GM12873 (cell line): ENCODE results near the gene AGRN.

Source experiments
- TF ChIP-seq, protein P1 (sequence below): IDR thresholded peaks from 2 replicates; pipeline ENCODE4 v1.5.1; 2012; ENCODE audit warnings: low read depth, mild to moderate bottlenecking, moderate library complexity, low read length, control low read depth; ENCODE audit not compliant: insufficient read depth; ENCODE audit errors: missing control alignments

The AGRN gene

DNA sequence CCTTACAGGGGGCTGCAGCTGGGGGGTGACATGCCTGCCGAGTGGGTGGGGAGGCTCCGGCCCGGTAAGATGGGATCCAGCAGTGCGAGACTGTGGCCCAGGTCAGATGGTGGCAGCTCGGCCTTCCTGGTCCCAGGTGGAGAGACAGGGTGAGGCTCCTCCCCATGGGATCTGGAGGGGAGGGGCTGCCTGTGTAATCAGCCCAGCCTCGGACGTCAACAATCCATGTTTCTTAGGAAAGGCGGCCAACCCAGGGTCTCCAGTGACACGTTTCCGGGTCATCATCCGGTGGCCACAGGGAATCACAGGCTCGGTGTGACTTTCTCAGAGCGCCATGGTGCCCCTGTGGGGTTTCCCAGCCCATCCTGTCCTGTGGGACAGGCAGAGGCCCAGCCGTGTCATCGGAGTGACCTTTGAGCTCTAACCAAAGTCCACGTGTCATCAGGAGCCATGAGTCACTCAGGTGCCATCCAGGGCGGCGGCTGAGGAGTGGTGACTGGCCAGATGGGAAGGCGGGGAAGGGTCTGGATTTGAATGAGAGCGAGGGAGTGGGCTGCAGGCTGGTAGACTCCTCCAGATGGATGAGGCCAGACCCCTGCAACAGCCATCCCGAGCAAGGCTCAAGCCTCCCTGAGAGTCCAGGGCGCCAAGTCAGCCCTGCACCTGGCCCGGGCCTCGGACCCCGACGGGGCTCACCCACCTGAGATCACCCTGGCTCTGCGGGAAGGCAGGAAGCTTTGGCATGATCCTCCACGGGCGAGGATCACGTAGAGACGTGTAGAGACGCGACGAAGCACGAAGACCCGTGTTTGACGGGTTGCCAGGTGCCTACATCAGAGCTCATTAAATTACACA, 13.4 kb upstream of the AGRN start:
- TF ChIP-seq, protein P1, sequence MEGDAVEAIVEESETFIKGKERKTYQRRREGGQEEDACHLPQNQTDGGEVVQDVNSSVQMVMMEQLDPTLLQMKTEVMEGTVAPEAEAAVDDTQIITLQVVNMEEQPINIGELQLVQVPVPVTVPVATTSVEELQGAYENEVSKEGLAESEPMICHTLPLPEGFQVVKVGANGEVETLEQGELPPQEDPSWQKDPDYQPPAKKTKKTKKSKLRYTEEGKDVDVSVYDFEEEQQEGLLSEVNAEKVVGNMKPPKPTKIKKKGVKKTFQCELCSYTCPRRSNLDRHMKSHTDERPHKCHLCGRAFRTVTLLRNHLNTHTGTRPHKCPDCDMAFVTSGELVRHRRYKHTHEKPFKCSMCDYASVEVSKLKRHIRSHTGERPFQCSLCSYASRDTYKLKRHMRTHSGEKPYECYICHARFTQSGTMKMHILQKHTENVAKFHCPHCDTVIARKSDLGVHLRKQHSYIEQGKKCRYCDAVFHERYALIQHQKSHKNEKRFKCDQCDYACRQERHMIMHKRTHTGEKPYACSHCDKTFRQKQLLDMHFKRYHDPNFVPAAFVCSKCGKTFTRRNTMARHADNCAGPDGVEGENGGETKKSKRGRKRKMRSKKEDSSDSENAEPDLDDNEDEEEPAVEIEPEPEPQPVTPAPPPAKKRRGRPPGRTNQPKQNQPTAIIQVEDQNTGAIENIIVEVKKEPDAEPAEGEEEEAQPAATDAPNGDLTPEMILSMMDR: no peak

DNA sequence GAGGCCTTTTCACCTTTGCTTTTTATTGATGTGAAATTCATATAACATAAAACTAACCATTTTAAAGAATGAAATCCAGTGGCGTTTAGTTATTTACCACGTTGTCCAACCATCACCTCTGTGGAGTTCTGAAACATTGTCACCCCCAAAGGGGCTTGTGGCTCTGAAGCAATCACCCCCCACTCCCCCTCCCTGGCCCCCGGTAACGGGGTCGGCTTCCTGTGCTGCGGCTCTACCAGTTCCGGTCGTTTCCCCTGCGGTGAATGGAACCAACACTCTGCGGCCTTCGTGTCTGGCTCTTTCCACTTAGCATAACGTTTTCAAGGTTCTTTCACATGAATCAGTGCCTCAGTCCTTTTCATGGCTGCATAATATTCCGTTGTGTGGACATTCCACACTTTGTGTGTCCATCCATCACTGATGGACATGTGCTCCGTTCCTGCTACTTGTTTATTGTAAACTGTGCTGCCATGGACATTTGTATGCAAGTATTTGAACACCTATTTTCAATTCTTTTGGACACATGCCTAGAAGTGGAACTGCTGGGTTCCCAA, 8.4 kb upstream of the AGRN start:
- TF ChIP-seq, protein P1: no peak

DNA sequence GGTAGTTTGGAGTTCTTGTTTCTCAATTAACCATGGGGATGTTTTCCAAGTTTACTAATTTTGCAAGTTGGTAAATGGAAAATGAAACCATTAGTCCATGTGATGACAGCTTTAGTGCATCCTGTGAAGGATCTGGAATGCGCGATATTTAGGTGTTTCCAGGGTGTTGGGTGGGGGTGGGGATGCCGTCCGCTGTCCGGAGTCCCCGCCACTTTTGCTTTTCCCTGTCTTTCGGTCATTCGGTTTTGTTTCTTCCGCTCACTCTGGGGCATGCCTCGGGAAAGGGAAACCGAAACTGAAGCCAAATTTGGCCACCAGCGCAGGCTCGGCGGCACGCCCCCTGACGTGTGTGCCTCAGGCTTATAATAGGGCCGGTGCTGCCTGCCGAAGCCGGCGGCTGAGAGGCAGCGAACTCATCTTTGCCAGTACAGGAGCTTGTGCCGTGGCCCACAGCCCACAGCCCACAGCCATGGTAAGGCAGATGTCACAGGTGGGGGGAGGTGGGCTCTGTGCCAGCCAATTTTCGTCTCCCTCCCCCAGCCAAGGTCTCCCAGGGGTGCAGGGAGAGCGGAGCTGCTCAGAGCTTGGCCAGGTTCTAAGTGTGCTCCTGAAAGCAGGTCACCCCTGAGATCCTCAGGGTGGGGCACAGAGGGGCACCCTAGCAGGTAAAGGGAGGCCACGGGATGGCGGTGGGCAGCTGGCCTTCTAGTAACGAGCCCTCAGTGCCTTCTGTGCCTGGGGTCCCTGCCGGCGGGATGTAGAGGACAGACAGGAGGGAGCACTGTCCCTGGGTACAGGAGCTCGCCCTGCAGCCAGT, 6.6 kb upstream of the AGRN start, which contains the start of gene ISG15:
TSS of gene ISG15 (plus strand) at position 393 of the 817 bp plus-strand sequence. CDS start at position 470, 77 bp downstream.
- TF ChIP-seq, protein P1: no peak

DNA sequence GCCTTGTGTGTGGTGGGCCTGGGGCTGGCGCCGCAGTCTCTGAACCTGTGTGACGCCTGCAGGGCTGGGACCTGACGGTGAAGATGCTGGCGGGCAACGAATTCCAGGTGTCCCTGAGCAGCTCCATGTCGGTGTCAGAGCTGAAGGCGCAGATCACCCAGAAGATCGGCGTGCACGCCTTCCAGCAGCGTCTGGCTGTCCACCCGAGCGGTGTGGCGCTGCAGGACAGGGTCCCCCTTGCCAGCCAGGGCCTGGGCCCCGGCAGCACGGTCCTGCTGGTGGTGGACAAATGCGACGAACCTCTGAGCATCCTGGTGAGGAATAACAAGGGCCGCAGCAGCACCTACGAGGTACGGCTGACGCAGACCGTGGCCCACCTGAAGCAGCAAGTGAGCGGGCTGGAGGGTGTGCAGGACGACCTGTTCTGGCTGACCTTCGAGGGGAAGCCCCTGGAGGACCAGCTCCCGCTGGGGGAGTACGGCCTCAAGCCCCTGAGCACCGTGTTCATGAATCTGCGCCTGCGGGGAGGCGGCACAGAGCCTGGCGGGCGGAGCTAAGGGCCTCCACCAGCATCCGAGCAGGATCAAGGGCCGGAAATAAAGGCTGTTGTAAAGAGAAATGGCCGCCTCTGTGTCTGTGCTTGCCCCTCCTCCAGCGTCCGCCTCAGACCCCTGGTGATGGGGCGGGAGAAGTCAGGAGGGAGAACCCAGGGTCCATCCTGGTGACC, 5.8 kb upstream of the AGRN start:
- TF ChIP-seq, protein P1: no peak

DNA sequence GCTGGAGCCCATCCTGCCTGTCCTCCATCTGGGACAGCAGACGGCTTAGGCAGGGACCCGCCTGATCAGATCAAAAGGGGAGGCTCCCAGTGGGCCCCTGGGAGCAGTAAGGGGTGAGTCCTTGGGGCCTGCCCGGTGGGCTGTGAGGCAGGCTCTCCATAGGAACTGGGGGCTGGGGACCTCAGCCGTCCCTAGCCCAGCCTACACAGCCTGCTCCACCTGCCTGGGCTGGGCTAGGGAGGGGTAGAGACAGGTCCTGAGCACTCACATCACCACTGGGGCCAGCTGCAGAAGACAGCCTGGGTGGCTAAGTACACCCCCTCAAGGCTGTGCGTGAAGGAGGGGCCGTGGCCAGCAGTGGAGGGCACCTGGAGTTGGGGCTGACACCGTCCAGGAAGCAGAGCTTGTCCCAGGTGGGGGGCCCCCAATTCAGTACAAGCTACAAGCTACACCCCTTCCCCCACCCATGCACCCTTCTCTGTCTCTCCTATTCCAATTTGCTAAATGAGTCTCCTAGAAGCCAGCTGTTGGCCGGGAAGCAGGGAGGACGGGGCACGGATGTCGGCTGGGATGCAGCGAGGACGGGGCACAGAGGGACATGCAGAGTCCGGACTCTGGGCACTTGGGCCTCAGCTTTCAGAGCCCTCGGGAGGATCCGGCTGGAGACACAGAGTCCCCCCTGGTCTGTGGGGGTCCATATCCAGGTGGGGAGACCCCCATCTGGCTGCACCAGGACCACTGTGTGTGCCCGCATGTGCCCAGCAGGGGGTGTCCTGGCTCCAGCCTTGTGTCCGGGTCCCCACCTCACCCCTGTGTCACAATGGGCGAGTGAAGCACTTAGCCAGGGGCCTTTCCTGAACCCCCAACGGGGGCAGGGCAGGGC, 4.9 kb upstream of the AGRN start:
- TF ChIP-seq, protein P1: peak; percentile 60

DNA sequence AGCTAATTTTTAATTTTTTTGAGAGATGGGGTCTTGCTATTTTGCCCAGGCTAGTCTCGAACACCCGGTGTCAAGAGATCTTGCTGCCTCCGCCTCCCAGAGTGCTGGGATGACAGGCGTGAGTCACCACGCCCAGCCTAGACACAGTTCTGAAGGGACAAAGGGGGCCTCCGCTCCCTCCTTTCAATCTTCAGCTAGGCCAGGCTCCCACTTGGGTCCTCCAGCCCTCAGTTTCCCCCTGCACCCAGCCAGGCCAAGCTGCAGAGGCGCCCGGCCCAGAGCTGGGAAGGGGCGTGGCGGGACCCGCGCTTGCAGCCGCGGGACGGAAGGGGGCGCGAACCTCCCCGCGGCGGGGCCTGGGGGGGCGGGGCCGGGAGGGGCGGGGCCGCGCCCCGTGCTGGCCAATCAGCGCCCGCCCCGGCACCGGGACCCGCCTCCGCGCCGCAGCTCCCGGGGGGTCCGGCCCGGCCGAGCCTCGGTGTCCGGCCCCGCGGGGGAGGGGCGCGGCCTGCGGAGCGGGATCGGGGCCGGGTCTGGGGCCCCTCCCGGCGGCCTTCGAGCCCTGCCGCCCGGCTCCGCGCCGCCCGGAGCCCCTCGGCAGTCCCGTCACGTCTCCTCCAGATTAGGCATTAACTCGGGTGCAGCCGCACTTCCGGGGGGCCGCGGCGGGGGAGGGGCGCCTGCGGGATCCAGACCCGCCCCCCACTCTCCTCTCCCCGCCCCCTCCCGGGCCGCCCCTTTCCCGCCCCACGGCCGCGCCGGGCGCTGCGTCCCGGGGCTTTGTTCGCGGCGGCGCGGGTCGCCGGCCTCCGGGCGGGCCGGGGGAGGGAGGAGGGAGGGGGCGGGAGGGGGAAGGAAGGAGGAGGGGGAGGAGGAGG, 559 bp upstream of the AGRN start:
- TF ChIP-seq, protein P1: peak; percentile 51
